ENCODE data around the gene EPHA1.

EPHA1 gene

GRCh38 chr7:143352531-143353002 lies 56.1 kb downstream of the EPHA1 start:
- in situ Hi-C loops (cut with MboI; ENCODE audit: low sequenced_read_pairs), result no loop called here

DNA sequence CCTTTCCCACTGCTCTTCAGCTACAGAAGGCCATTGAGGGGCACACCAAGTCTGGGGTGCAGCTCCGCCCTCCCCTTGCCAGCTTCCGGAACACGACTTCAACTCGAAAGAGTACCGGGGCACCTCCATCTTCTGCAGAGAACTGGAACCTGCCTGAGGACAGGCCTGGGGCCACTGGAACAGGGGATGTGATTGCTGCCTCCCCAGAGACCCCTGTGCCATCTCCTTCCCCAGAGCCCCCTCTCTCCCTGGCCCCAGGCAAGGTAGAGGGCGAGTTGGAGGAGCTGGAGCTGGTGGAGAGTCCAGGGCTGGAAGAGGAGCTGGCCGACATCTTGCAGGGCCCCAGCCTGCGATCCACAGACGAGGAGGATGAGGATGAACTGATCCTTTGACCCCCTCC lies 57.1 kb downstream of the EPHA1 start:
- in situ Hi-C loops (cut with MboI; ENCODE audit: low sequenced_read_pairs), result no loop called here

DNA sequence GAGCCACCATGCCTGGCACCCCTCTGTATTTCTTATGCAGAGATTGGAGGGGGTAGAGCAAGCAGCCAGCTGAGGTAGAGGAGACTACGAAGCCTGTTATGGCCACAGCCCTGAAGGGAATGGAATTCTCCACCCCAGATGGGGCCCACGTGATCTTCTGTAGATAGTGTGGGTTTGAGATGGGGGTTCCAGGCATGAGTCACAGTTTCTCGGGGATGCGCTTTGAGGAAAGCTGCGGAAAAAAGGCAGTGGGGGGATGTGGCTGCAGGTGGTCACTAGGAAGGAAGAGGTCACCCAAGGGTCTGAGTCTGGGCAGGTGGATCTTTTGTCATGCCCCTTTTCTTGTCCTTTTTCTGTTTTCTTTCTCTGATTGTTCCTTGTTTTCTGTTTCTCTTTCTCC lies 57.6 kb downstream of the EPHA1 start:
- in situ Hi-C loops (cut with MboI; ENCODE audit: low sequenced_read_pairs), result no loop called here

DNA sequence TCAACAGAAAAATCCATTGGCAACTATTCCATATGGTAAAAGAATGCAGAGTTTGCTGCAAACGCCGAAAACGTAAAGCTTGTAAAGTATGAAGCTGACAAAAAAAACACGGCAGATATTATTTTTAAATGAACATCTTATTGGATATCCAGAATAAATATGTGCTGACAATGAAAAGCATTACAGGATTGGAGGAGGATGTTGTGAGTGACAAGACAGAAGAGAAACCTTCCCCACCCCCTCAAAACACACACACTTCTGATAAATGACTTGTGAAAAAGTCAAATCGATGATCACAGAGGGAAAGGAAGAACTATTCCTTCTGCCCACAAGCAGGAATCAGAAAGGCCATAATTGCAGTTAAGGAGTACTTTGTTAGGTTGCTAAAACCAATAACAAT lies 60.7 kb downstream of the EPHA1 start:
- in situ Hi-C loops (cut with MboI; ENCODE audit: low sequenced_read_pairs), result no loop called here

DNA sequence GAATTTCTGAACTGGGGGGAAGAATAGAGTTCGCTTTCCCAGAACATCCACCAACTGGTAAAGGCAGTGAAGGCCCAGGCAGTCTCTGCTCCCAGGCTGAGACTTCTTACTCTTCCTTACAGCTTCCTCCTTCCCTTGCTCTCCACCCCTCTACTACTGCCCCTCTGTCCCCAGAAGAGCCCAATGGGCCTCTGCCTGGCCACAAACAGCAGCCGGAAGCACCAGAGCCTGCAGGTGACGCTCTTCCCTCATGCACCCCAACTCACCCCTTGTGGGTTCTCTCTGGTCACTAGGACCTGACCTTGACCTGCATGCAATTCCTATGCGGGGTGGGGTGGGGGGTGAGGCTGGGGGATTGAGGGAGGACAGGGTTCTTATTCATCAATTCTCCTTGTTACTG lies 62.6 kb downstream of the EPHA1 start:
- in situ Hi-C loops (cut with MboI; ENCODE audit: low sequenced_read_pairs), result no loop called here

DNA sequence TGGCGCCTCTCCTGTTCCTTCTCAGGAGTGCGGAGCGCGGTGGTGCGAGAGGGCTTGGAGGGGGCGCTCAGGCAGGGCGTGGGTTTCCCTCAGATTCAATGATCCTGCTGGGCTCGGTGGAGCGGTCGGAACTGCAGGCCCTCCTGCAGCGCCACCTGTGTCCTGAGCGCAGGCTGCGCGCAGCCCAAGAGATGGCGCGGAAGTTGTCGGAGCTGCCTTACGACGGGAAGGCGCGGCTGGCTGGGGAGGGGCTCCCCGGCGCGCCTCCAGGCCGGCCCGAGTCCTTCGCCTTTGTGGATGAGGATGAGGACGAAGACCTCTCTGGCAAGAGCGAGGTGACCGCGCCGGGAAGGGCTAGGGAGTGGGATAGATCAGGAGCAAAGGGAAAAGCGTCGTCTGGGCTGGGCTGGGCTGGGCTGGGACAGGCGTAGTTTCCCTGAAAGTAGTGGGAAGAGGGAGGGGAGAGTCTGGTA lies 63.2 kb downstream of the EPHA1 start:
- in situ Hi-C loops (cut with MboI; ENCODE audit: low sequenced_read_pairs), result no loop called here

DNA sequence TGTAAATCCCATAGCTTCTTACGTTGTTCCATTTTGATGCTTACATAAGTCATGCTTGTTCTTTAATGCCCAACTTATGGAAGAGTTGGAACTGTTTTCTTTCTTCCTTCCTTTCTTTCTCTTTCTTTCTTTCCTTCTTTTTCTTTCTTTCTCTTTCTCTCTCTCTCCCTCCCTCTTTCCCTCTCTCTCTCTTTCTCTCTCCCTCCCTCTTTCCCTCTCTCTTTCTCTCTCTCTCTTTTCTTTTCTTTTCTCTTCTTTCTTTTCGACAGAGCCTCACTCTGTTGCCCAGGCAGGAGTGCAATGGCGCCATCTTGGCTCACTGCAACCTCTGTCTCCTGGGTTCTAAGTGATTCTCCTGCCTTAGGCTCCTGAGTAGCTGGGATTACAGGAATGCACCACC lies 65.1 kb downstream of the EPHA1 start:
- in situ Hi-C loops (cut with MboI; ENCODE audit: low sequenced_read_pairs), result no loop called here

DNA sequence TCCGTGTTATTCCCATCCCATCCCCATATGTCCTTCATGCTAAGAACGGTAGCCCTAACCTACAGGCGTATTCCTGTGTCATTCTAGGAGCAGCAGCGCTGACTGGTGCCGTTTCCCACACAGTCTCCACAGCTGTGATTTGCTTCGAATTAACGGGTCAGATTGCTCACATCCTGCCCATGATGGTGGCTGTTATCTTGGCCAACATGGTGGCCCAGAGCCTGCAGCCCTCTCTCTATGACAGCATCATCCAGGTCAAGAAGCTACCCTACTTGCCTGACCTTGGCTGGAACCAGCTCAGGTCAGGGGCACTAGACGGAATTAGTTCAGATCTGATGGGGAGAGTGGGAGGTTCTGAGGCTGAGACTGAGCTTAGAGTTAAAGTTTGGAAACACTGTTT lies 66.8 kb downstream of the EPHA1 start:
- in situ Hi-C loops (cut with MboI; ENCODE audit: low sequenced_read_pairs), result no loop called here

Measured in HL-60/S4 (cell line).